ENCODE data around the gene ULK1. TPM values are rescaled to one million over a fixed set of nuclear protein-coding genes. Genes with fewer than 3 reads are reported as not detected.
"Not testable (repeated sequence)": the region's sequence is repeated elsewhere in the genome, so short reads cannot be mapped to it uniquely, and the experiment has no call there.

Gene ULK1
- total RNA-seq, 2 experiments from 2014 or later = 14.9 to 18.3 TPM

GRCh38 chr12:131953810-131954209 is 59.4 kb downstream of the ULK1 start:
- CTCF ChIA-PET, POLR2A ChIA-PET: not testable (repeated sequence)

GRCh38 chr12:131954460-131954859 is 60.0 kb downstream of the ULK1 start:
- POLR2A ChIA-PET, CTCF ChIA-PET: not testable (repeated sequence)

GRCh38 chr12:131959116-131959515 is 64.7 kb downstream of the ULK1 start:
- ChIA-PET POLR2A (no interaction called here), CTCF (no interaction called here)

GRCh38 chr12:131959641-131960589 is 65.5 kb downstream of the ULK1 start:
- CTCF ChIA-PET = no interaction called here
- POLR2A ChIA-PET = no interaction called here

- POLR2A ChIA-PET, CTCF ChIA-PET: not testable (repeated sequence)
Measured at GRCh38 chr12:131960590-131961325, 66.3 kb downstream of the ULK1 start.

GRCh38 chr12:131961328-131961727 is 66.9 kb downstream of the ULK1 start:
- POLR2A ChIA-PET = not testable (repeated sequence)

GRCh38 chr12:131962069-131962468 is 67.6 kb downstream of the ULK1 start:
- ChIA-PET POLR2A (no interaction called here), CTCF (no interaction called here)

More at GRCh38 chr12:131961328-131961727, 66.9 kb downstream of the ULK1 start:
- CTCF ChIA-PET = not testable (repeated sequence)

GRCh38 chr12:131963381-131963780 is 69.0 kb downstream of the ULK1 start:
- ChIA-PET CTCF (no interaction called here), POLR2A (no interaction called here)

- ChIA-PET CTCF (no interaction called here), POLR2A (no interaction called here)
Measured at GRCh38 chr12:131965073-131965472, 70.7 kb downstream of the ULK1 start.

GRCh38 chr12:131971226-131971625 is 76.8 kb downstream of the ULK1 start:
- ChIA-PET POLR2A (no interaction called here), CTCF (no interaction called here)

Other genes starting within 250 kb of the ULK1 start
- gene SFSWAP, start 183.5 kb upstream of the ULK1 start, total RNA-seq = 10 to 100 TPM; 54.4 to 55.3 TPM
- gene MMP17, start 66.2 kb upstream of the ULK1 start, total RNA-seq = under 1 TPM; 0.21 to 0.51 TPM
- gene PUS1, start 34.7 kb downstream of the ULK1 start, total RNA-seq = 100 to 1,000 TPM; 110 to 112 TPM
- gene EP400, start 55.3 kb downstream of the ULK1 start, total RNA-seq = 10 to 100 TPM; 48.8 to 49.0 TPM
- 10 to 100 TPM; 35.9 to 39.2 TPM for gene DDX51, start 249.7 kb downstream of the ULK1 start, total RNA-seq
- gene NOC4L, start 249.8 kb downstream of the ULK1 start, total RNA-seq = 10 to 100 TPM; 57.2 to 59.9 TPM